GM23248 (cell line): ENCODE measurements around the gene NEK10. TPM values are rescaled to one million over a fixed set of nuclear protein-coding genes. Genes with fewer than 3 reads are reported as not detected.
"Not testable (repeated sequence)": the region's sequence is repeated elsewhere in the genome, so short reads cannot be mapped to it uniquely, and the experiment has no call there.

Source experiments
- DNase-seq: peaks from one replicate; pipeline ENCODE4 v3.0.0-alpha.2; 2015
- H2AFZ ChIP-seq: fragments of 200-600 bp; sonication (generic); 2 replicates; pipeline ENCODE4 v1.6.1; 2016; ENCODE audit warnings: antibody characterized with exemption
- H3F3A ChIP-seq: fragments of 200-600 bp; sonication (generic); 2 replicates; pipeline ENCODE4 v1.6.1; 2016; ENCODE audit warnings: mild to moderate bottlenecking, antibody characterized with exemption, mixed run types; ENCODE audit not compliant: insufficient read depth
- H3K27ac ChIP-seq: fragments of 200-600 bp; sonication (generic); 2 replicates; pipeline ENCODE4 v1.5.1; 2016; ENCODE audit warnings: mild to moderate bottlenecking
- H3K27me3 ChIP-seq: fragments of 200-600 bp; sonication (generic); replicated peaks from 2 replicates; pipeline ENCODE4 v1.6.1; 2016; ENCODE audit warnings: mild to moderate bottlenecking; ENCODE audit not compliant: insufficient read depth
- H3K36me3 ChIP-seq: fragments of 200-600 bp; sonication (generic); 2 replicates; pipeline ENCODE4 v1.6.1; 2016; ENCODE audit warnings: low read depth, mild to moderate bottlenecking
- H3K4me1 ChIP-seq: fragments of 200-600 bp; sonication (generic); 2 replicates; pipeline ENCODE4 v1.6.1; 2016; ENCODE audit warnings: mild to moderate bottlenecking; ENCODE audit not compliant: insufficient read depth
- H3K4me2 ChIP-seq: fragments of 200-600 bp; sonication (generic); one replicate; pipeline ENCODE4 v1.6.1; 2016; ENCODE audit warnings: mild to moderate bottlenecking; ENCODE audit not compliant: unreplicated experiment
- H3K4me3 ChIP-seq: fragments of 200-600 bp; sonication (generic); 2 replicates; pipeline ENCODE4 v1.5.1; 2016; ENCODE audit warnings: mild to moderate bottlenecking
- H3K79me2 ChIP-seq: fragments of 200-600 bp; sonication (generic); 2 replicates; pipeline ENCODE4 v1.6.1; 2016; ENCODE audit warnings: mild to moderate bottlenecking; ENCODE audit not compliant: insufficient read depth
- H3K9ac ChIP-seq: fragments of 200-600 bp; sonication (generic); 2 replicates; pipeline ENCODE4 v1.6.1; 2016; ENCODE audit warnings: mild to moderate bottlenecking
- H3K9me2 ChIP-seq: fragments of 200-600 bp; sonication (generic); 2 replicates; pipeline ENCODE4 v1.6.1; 2016; ENCODE audit warnings: mixed run types, mild to moderate bottlenecking, moderate library complexity; ENCODE audit not compliant: insufficient read depth
- H3K9me3 ChIP-seq: fragments of 200-600 bp; sonication (generic); one replicate; pipeline ENCODE4 v1.6.1; 2017; ENCODE audit warnings: low read depth
- H4K20me1 ChIP-seq: fragments of 200-600 bp; sonication (generic); 2 replicates; pipeline ENCODE4 v1.6.0; 2016; ENCODE audit not compliant: insufficient read depth
- EZH2 ChIP-seq: fragments of 200-600 bp; sonication (generic); IDR thresholded peaks from 2 replicates; pipeline ENCODE4 v1.6.1; 2018; ENCODE audit warnings: antibody characterized with exemption, mild to moderate bottlenecking; ENCODE audit not compliant: insufficient read depth, poor library complexity, severe bottlenecking
- EZH2phosphoT487 ChIP-seq: fragments of 200-600 bp; sonication (generic); IDR thresholded peaks from 2 replicates; pipeline ENCODE4 v1.6.1; 2018; ENCODE audit warnings: antibody characterized with exemption, moderate library complexity, mild to moderate bottlenecking, low read depth; ENCODE audit not compliant: insufficient read depth
- WGBS, 2 experiments: methylation state at CpG; one replicate each; pipeline ENCODE4 v1.1.6; 2015 to 2017; ENCODE audit warnings: low lambda C conversion rate in 2 of 2, low coverage in 1 of 2; ENCODE audit errors: missing lambda C conversion rate in 2 of 2; 5-methylcytosine and 5-hydroxymethylcytosine counted together
- in situ Hi-C: fragments of 300-500 bp; cut with MboI; formaldehyde crosslinking; loops from 2 replicates; pipeline ENCODE4 v1.15.0; 2020
- polyA plus RNA-seq: library from polyadenylated mRNA; unstranded; fragments of >200 nt; fragmentation: Nextera tagmentation; extraction: Ambion mirVana; gene quantifications from 2 replicates; pipeline ENCODE4 v1.2.1, GENCODE V29; 2016
- total RNA-seq: library from RNA; depleted of rRNA; stranded (reverse); fragments of >200 nt; shearing (Covaris generic); gene quantifications from 2 replicates; pipeline ENCODE4 v1.2.3, GENCODE V29; 2014

NEK10 gene
- total and polyA plus RNA-seq, 2 experiments from 2014 or later, result 3.2 to 7.6 TPM

GRCh38 chr3:27290760-27291159 is 78.4 kb downstream of the NEK10 start:
- H4K20me1 ChIP-seq, result no peaks in the 10 kb centered on the region
- peaks cover 16% of the 10 kb centered on the region for H3K4me1 ChIP-seq
- no peak overlapping the region for H3K4me2 ChIP-seq
- DNase-seq, result no peak
- no peak overlapping the region for H2AFZ ChIP-seq
- H3F3A ChIP-seq, result no peaks in the 10 kb centered on the region
- H3K9me3 ChIP-seq, result no peaks in the 10 kb centered on the region
- no peaks in the 10 kb centered on the region for H3K79me2 ChIP-seq
- TF ChIP-seq EZH2phosphoT487 (no peak), EZH2 (no peak)
- H3K4me3 ChIP-seq, result no peak overlapping the region
- H3K27ac ChIP-seq, result peak overlapping the region; percentile 55
- H3K9me2 ChIP-seq, result no peaks in the 10 kb centered on the region
- H3K9ac ChIP-seq, result peak overlapping the region; percentile 10; the same call in 1 of the 2 replicates
- H3K36me3 ChIP-seq, result peaks cover 11% of the 10 kb centered on the region; the same call in 1 of the 2 replicates
- no peaks in the 10 kb centered on the region for H3K27me3 ChIP-seq
- in situ Hi-C loops, result no loop called here

- Histone ChIP-seq H2AFZ (no peak overlapping the region), H3K36me3 (peaks cover 11% of the 10 kb centered on the region; the same call in 1 of the 2 replicates), H3K9ac (peak overlapping the region; percentile 10; the same call in 1 of the 2 replicates), H3F3A (no peaks in the 10 kb centered on the region), H3K4me1 (peaks cover 16% of the 10 kb centered on the region), H3K4me2 (peak overlapping the region; percentile 21), H3K79me2 (no peaks in the 10 kb centered on the region), H3K27ac (peak overlapping the region; percentile 55), H4K20me1 (no peaks in the 10 kb centered on the region), H3K27me3 (no peaks in the 10 kb centered on the region), H3K9me3 (no peaks in the 10 kb centered on the region), H3K4me3 (no peak overlapping the region), H3K9me2 (no peaks in the 10 kb centered on the region)
- 51 to 60% methylated on average over 3 of the region's 3 CpGs for WGBS, 2 experiments
- TF ChIP-seq EZH2 (no peak), EZH2phosphoT487 (no peak)
- DNase-seq, result peak; percentile 60
- in situ Hi-C loops, result no loop called here
These were observed 79.3 kb downstream of the NEK10 start for GRCh38 chr3:27289769-27290413.

- H4K20me1 ChIP-seq, result no peaks in the 10 kb centered on the region
- no peak for DNase-seq
- H3F3A ChIP-seq, result no peaks in the 10 kb centered on the region
- H3K4me2 ChIP-seq, result no peak overlapping the region
- no peak for TF ChIP-seq EZH2
- TF ChIP-seq EZH2phosphoT487, result no peak
- H3K9ac ChIP-seq, result no peak overlapping the region
- 98% methylated on average over 2 of the region's 2 CpGs for WGBS, 2 experiments
- H3K79me2 ChIP-seq, result no peaks in the 10 kb centered on the region
- no peaks in the 10 kb centered on the region for H3K27me3 ChIP-seq
- no peak overlapping the region for H3K27ac ChIP-seq
- H3K36me3 ChIP-seq, result 0 out of 2 replicates have a peak, but pooled peaks cover 7% of the 10 kb centered on the region
- H2AFZ ChIP-seq, result no peak overlapping the region
- H3K9me3 ChIP-seq, result no peaks in the 10 kb centered on the region
- in situ Hi-C loops, result no loop called here
- no peak overlapping the region for H3K4me3 ChIP-seq
- H3K4me1 ChIP-seq, result peaks cover 16% of the 10 kb centered on the region
- H3K9me2 ChIP-seq, result no peaks in the 10 kb centered on the region
These were observed 82.1 kb downstream of the NEK10 start for GRCh38 chr3:27287052-27287451.

- H3K4me3 ChIP-seq, H3K79me2 ChIP-seq, H3K9me3 ChIP-seq, H3K9me2 ChIP-seq, H4K20me1 ChIP-seq, H3K27ac ChIP-seq, H3K9ac ChIP-seq, H3K4me2 ChIP-seq, H3F3A ChIP-seq, H2AFZ ChIP-seq, in situ Hi-C loops, H3K36me3 ChIP-seq, H3K27me3 ChIP-seq, DNase-seq: not testable (repeated sequence)
- peaks cover 16% of the 10 kb centered on the region for H3K4me1 ChIP-seq
- WGBS, 2 experiments, result 89 to 91% methylated on average over 10 of the region's 10 CpGs
These were observed 82.7 kb downstream of the NEK10 start for GRCh38 chr3:27286467-27286866.

- H3K4me2 ChIP-seq, result no peak overlapping the region
- H3K36me3 ChIP-seq, result 0 out of 2 replicates have a peak, but pooled peaks cover 7% of the 10 kb centered on the region
- no peaks in the 10 kb centered on the region for H3K9me2 ChIP-seq
- H3K4me3 ChIP-seq, result no peak overlapping the region
- no peak for DNase-seq
- no peak overlapping the region for H3K27ac ChIP-seq
- no peak overlapping the region for H2AFZ ChIP-seq
- no peaks in the 10 kb centered on the region for H3K79me2 ChIP-seq
- in situ Hi-C loops, result no loop called here
- H3K27me3 ChIP-seq, result no peaks in the 10 kb centered on the region
- no peaks in the 10 kb centered on the region for H3K9me3 ChIP-seq
- no peak for TF ChIP-seq EZH2phosphoT487
- no peak for TF ChIP-seq EZH2
- no peaks in the 10 kb centered on the region for H3F3A ChIP-seq
- no peak overlapping the region for H3K9ac ChIP-seq
- H4K20me1 ChIP-seq, result no peaks in the 10 kb centered on the region
- peaks cover 10% of the 10 kb centered on the region for H3K4me1 ChIP-seq
These were observed 83.5 kb downstream of the NEK10 start for GRCh38 chr3:27285668-27286067.
